ENCODE data around the gene FMNL2.

- TF ChIP-seq CTCF (IDR thresholded peaks at IDR 0.05) (no peak), POLR2AphosphoS5 (IDR thresholded peaks at IDR 0.05) (no peak), EP300 (IDR thresholded peaks at IDR 0.05) (no peak)
Observed at GRCh38 chr2:152615177-152615576, 280.2 kb downstream of the FMNL2 start.
